K562 (cell line): Measurements from ENCODE around the gene MYO1D. TPM values are rescaled to one million over a fixed set of nuclear protein-coding genes. Genes with fewer than 3 reads are reported as not detected.

Source experiments
- ATAC-seq: fragments of 200-7000 bp; cut with Tn5 transposase; 3 replicates; pipeline ENCODE4 v1.9.1; 2020; ENCODE audit warnings: moderate library complexity
- BruUV-seq: library from RNA; stranded (reverse); fragments of 400-500 nt; replicated peaks from 2 replicates; lab custom pipeline; 2021; lab: Mats Ljungman, UMichigan
- CTCF ChIA-PET: fragments of 300-600 bp; formaldehyde crosslinking; extraction: SDS; loops from one replicate; lab custom pipeline; 2021; ENCODE audit warnings: low intra/inter-chr PET ratio; lab: Yijun Ruan, JAX
- POLR2A ChIA-PET: fragments of 300-600, 350-650 bp; sonication (Branson Sonifier 250); formaldehyde crosslinking; extraction: SDS; loops from one replicate; lab custom pipeline; 2021; ENCODE audit warnings: antibody characterized with exemption, inconsistent platforms; lab: Yijun Ruan, JAX
- DNase-seq, 4 experiments: peaks; one replicate each; pipeline versions ENCODE4 v3.0.0 to v3.0.0-alpha.2; 2011 to 2018; ENCODE audit warnings: low spot score in 3 of 4, mixed read lengths in 3 of 4; ENCODE audit errors: extremely low read depth in 1 of 4
- FAIRE-seq: peaks from 2 replicates; lab custom pipeline; 2011; peaks lifted over from hg19 to GRCh38; lab: Jason Lieb, UNC
- H2AFZ ChIP-seq: 2 replicates; pipeline ENCODE4 v1.6.0; 2011; ENCODE audit warnings: low read depth, low read length, control low read depth, inconsistent platforms
- H3K27ac ChIP-seq: fragments of 200-600 bp; 3 replicates; pipeline ENCODE4 v1.8.0; 2011; ENCODE audit warnings: low read depth, mild to moderate bottlenecking, control low read depth, inconsistent platforms, low read length, moderate library complexity, mixed read lengths; ENCODE audit errors: extremely low read depth
- H3K27me3 ChIP-seq, 2 experiments: fragments of 300-600 bp in 1 of 2; 2 replicates in 1 of 2; 3 replicates in 1 of 2; pipeline versions ENCODE4 v1.6.0 to v1.8.0; 2011; ENCODE audit warnings: inconsistent platforms in 2 of 2, low read length in 2 of 2, mild to moderate bottlenecking in 1 of 2, mixed read lengths in 1 of 2, moderate library complexity in 1 of 2; ENCODE audit not compliant: control insufficient read depth in 2 of 2, insufficient read depth in 2 of 2
- H3K36me3 ChIP-seq: fragments of 300-600 bp; 3 replicates; pipeline ENCODE4 v1.8.0; 2011; ENCODE audit warnings: mild to moderate bottlenecking, low read length, inconsistent platforms; ENCODE audit not compliant: control insufficient read depth, insufficient read depth
- H3K4me1 ChIP-seq, 2 experiments: fragments of 200-600 bp in 1 of 2; replicated peaks in 1 of 2; 2 replicates in 1 of 2; 3 replicates in 1 of 2; pipeline versions ENCODE4 v1.5.1 to v1.8.0; 2011; ENCODE audit warnings: inconsistent platforms in 2 of 2, low read length in 2 of 2, mild to moderate bottlenecking in 1 of 2, mixed read lengths in 1 of 2, moderate library complexity in 1 of 2; ENCODE audit not compliant: control insufficient read depth in 2 of 2, insufficient read depth in 2 of 2
- H3K4me2 ChIP-seq: 2 replicates; pipeline ENCODE4 v1.6.1; 2011; ENCODE audit warnings: low read length, control low read depth, inconsistent platforms, mixed read lengths; ENCODE audit not compliant: insufficient read depth
- H3K4me3 ChIP-seq: fragments of 200-600 bp; sonication (generic), shearing (Covaris generic); 2 replicates; pipeline ENCODE4 v1.5.1; 2016; ENCODE audit warnings: control low read depth, inconsistent platforms
- H3K79me2 ChIP-seq: fragments of 200-600 bp; 3 replicates; pipeline ENCODE4 v1.8.0; 2011; ENCODE audit warnings: low read length, inconsistent platforms; ENCODE audit not compliant: control insufficient read depth, insufficient read depth
- H3K9ac ChIP-seq, 2 experiments: 2 replicates each; pipeline versions ENCODE4 v1.6.0 to v1.6.1; 2011; ENCODE audit warnings: low read depth in 2 of 2, low read length in 2 of 2, control low read depth in 1 of 2, inconsistent platforms in 1 of 2, mild to moderate bottlenecking in 1 of 2, mixed read lengths in 1 of 2; ENCODE audit not compliant: insufficient read depth in 1 of 2
- H3K9me1 ChIP-seq: one replicate; pipeline ENCODE4 v1.6.0; 2011; ENCODE audit warnings: inconsistent platforms, mild to moderate bottlenecking, low read length, moderate library complexity; ENCODE audit not compliant: control insufficient read depth, insufficient read depth
- H3K9me3 ChIP-seq: replicated peaks from 2 replicates; pipeline ENCODE4 v1.5.1; 2011; ENCODE audit warnings: low read depth, low read length, inconsistent platforms; ENCODE audit not compliant: control insufficient read depth, insufficient read depth
- H4K20me1 ChIP-seq: replicated peaks from 2 replicates; pipeline ENCODE4 v1.6.1; 2011; ENCODE audit warnings: low read length, inconsistent platforms, mixed read lengths; ENCODE audit not compliant: control insufficient read depth, insufficient read depth
- ADNP ChIP-seq: fragments of 200-800 bp; sonication (Bioruptor generic); IDR thresholded peaks from 2 replicates; pipeline ENCODE4 v1.6.1; 2016; ENCODE audit warnings: missing genetic modification characterization, missing compliant biosample characterization
- BCOR ChIP-seq: fragments of 450-650 bp; IDR thresholded peaks from 2 replicates; pipeline ENCODE4 v1.6.1; 2016
- HDGF ChIP-seq: fragments of 450-650 bp; IDR thresholded peaks from 2 replicates; pipeline ENCODE4 v1.6.1; 2016
- RBM25 ChIP-seq: fragments of 200-400 bp; formaldehyde crosslinking; IDR thresholded peaks from 2 replicates; pipeline ENCODE4 v1.6.1; 2018; ENCODE audit warnings: low read length, low read depth, moderate library complexity; ENCODE audit not compliant: severe bottlenecking
- SRSF9 ChIP-seq: fragments of 200-400 bp; formaldehyde crosslinking; IDR thresholded peaks from 2 replicates; pipeline ENCODE4 v1.6.1; 2017; ENCODE audit warnings: low read depth, low read length, borderline replicate concordance
- TAF7 ChIP-seq: fragments of 450-650 bp; IDR thresholded peaks from 2 replicates; pipeline ENCODE4 v1.6.1; 2016; ENCODE audit warnings: missing genetic modification characterization, missing compliant biosample characterization
- THAP12 ChIP-seq: fragments of 250-450 bp; sonication (Bioruptor Pico); IDR thresholded peaks from 2 replicates; pipeline ENCODE4 v1.9.0; 2021; ENCODE audit warnings: mild to moderate bottlenecking, inconsistent platforms
- TSC22D4 ChIP-seq: fragments of 450-650 bp; IDR thresholded peaks from 2 replicates; pipeline ENCODE4 v1.6.1; 2016; ENCODE audit warnings: missing genetic modification characterization, missing biosample characterization, control low read depth
- ZNF146 ChIP-seq: IDR thresholded peaks from one replicate; pipeline ENCODE4 v1.6.1; 2018; ENCODE audit warnings: missing compliant biosample characterization; ENCODE audit not compliant: unreplicated experiment
- ZNF644 ChIP-seq: fragments of 200-800 bp; sonication (Bioruptor generic); IDR thresholded peaks from 2 replicates; pipeline ENCODE4 v1.6.1; 2016; ENCODE audit warnings: low read depth, missing genetic modification characterization, missing compliant biosample characterization
- ZNF764 ChIP-seq: fragments of 250-450 bp; sonication (Bioruptor Pico); IDR thresholded peaks from 2 replicates; pipeline ENCODE4 v1.4.0; 2020; ENCODE audit warnings: low read depth, mild to moderate bottlenecking, moderate library complexity
- WGBS: fragments of 100-300 bp; shearing (Covaris generic); methylation state at CpG from one replicate; pipeline ENCODE4 v1.1.6; 2016; ENCODE audit warnings: low coverage, mixed read lengths; ENCODE audit not compliant: insufficient coverage; ENCODE audit errors: missing lambda C conversion rate; 5-methylcytosine and 5-hydroxymethylcytosine counted together
- in situ Hi-C: fragments of 300-500 bp; cut with MboI; formaldehyde crosslinking; loops from 4 replicates; pipeline ENCODE4 v1.15.0; 2018; ENCODE audit warnings: inconsistent platforms, mixed read lengths
- intact Hi-C: fragments of 100-400 bp; cut with micrococcal nuclease; formaldehyde crosslinking; loops from 2 replicates; pipeline ENCODE4 v1.14.2; 2022
- polyA plus RNA-seq, 8 experiments: library from polyadenylated mRNA; depleted of rRNA in 4 of 8; stranded (reverse) in 5 of 8; unstranded in 3 of 8; fragments of >200 nt; fragmentation: Nextera tagmentation in 2 of 8; fragmentation: Illumina TruSeq in 1 of 8; extraction: Ambion mirVana in 2 of 8; extraction: Trizol in 1 of 8; gene quantifications; 2 replicates each; pipeline versions ENCODE4 v1.2.1 to v1.2.3, GENCODE V29; 2011 to 2014; ENCODE audit warnings: inconsistent platforms in 1 of 8, missing spikeins in 1 of 8
- total RNA-seq, 7 experiments: library from RNA; depleted of rRNA in 6 of 7; stranded (reverse); fragments of >200 nt in 6 of 7; fragmentation: Illumina TruSeq in 2 of 7; extraction: Trizol in 2 of 7; gene quantifications; 2 replicates each; pipeline versions ENCODE4 v1.2.1 to v1.2.3, GENCODE V29; 2011 to 2021; ENCODE audit warnings: low replicate concordance in 1 of 7
- TF ChIP-seq, protein P1 (sequence below): sonication (generic); formaldehyde crosslinking; IDR thresholded peaks from 2 replicates; pipeline ENCODE4 v1.8.1; 2023; ENCODE audit warnings: mild to moderate bottlenecking, missing genetic modification reagents, moderate library complexity

MYO1D gene
- total and polyA plus RNA-seq, 9 of the 15 experiments (the other 6 are each of a cell fraction or from before 2014, with no cell fraction given), result 2.1 to 71.2 (median 45.4) TPM

- H3K36me3 ChIP-seq, result peaks cover 21% of the 10 kb centered on the region; the same call in 2 of the 3 replicates
- peak; percentile 86 for TF ChIP-seq ZNF146 (CRISPR knock-in tag)
- no peak for TF ChIP-seq THAP12
- TF ChIP-seq ZNF764 (CRISPR knock-in tag), result no peak
- peak; percentile 54; the same call in 1 of the 2 replicates for TF ChIP-seq ADNP (tag)
- TF ChIP-seq RBM25, result peak; percentile 81
- no peak for TF ChIP-seq ZNF644
- TF ChIP-seq TSC22D4, result no peak
- no peak for TF ChIP-seq SRSF9
- TF ChIP-seq HDGF, result no peak
- no peak for TF ChIP-seq TAF7
- 0 out of 2 replicates have a peak, but pooled peaks have one; percentile 35 for TF ChIP-seq BCOR
- TF ChIP-seq, protein P1, sequence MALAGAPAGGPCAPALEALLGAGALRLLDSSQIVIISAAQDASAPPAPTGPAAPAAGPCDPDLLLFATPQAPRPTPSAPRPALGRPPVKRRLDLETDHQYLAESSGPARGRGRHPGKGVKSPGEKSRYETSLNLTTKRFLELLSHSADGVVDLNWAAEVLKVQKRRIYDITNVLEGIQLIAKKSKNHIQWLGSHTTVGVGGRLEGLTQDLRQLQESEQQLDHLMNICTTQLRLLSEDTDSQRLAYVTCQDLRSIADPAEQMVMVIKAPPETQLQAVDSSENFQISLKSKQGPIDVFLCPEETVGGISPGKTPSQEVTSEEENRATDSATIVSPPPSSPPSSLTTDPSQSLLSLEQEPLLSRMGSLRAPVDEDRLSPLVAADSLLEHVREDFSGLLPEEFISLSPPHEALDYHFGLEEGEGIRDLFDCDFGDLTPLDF (CRISPR knock-in tag), result no peak
- TF ChIP-seq, all 486 proteins: peak for 4
- Histone ChIP-seq H3K79me2 (no peaks in the 10 kb centered on the region), H3K9me3 (no peaks in the 10 kb centered on the region), H3K4me1 (no peaks in the 10 kb centered on the region), H3K9ac (no peak overlapping the region), H3K27ac (no peak overlapping the region), H4K20me1 (no peaks in the 10 kb centered on the region), H3K9me1 (no peaks in the 10 kb centered on the region), H3K27me3 (no peaks in the 10 kb centered on the region), H3K4me2 (no peak overlapping the region), H3K4me3 (no peak overlapping the region), H2AFZ (no peak overlapping the region)
- CTCF ChIA-PET, result no interaction called here
- DNase-seq (no peak), ATAC-seq (no peak), FAIRE-seq (no peak)
- intact Hi-C loops, result loop anchor here (10.0 kb wide), 1 partner anchor 498 kb away; no protein-coding TSS in a partner anchor
- POLR2A ChIA-PET, result no interaction called here
- in situ Hi-C loops, result loop anchor here (5.0 kb wide), 1 partner anchor 286 kb away; no protein-coding TSS in a partner anchor
- no TSS peak for BruUV-seq
- WGBS, result 73% methylated on average over 4 of the region's 4 CpGs
These were observed 124.0 kb downstream of the MYO1D start for GRCh38 chr17:32752934-32753333.
